Measurements from ENCODE around the gene SLC2A4. TPM values are rescaled to one million over a fixed set of nuclear protein-coding genes. Genes with fewer than 3 reads are reported as not detected.

SLC2A4 gene
- total and polyA plus RNA-seq, 2 of the 4 experiments (the other 2 are of a cell fraction), result 0.07 TPM; not detected in 1

GRCh38 chr17:7328009-7328408, 46.5 kb downstream of the SLC2A4 start:
- ChIA-PET POLR2A (ENCODE audit: unreplicated experiment) (no interaction called here), CTCF (interaction anchor here (0.6 kb wide), 1 partner anchor 345 kb away, joined by 3 read pairs; no protein-coding TSS in a partner anchor)
- peaks cover 7% of the 10 kb centered on the region for H4K20me1 ChIP-seq (ENCODE audit: insufficient read depth, low read length)
- DNase-seq (no peak), ATAC-seq (ENCODE audit: low read depth) (no peak)
- H3K27me3 ChIP-seq (ENCODE audit: control insufficient read depth, insufficient read depth, low read length), result no peaks in the 10 kb centered on the region
- intact Hi-C loops (cut with micrococcal nuclease), result loop anchor here (10.0 kb wide), 1 partner anchor 237 kb away; the partner anchor contains the start of gene SENP3
- peaks cover 6% of the 10 kb centered on the region; the same call in 1 of the 2 replicates for H3K9me1 ChIP-seq (ENCODE audit: insufficient read depth, low read length)
- TF ChIP-seq CTCF (conservative IDR thresholded peaks at IDR 0.05; ENCODE audit: low read depth, low read length) (no peak), NFE2L2 (IDR thresholded peaks at IDR 0.05; ENCODE audit: low read depth, low read length) (no peak), FOS (IDR thresholded peaks at IDR 0.05; ENCODE audit: low read depth, low read length) (no peak), RFX5 (IDR thresholded peaks at IDR 0.05; ENCODE audit: low read depth, low read length) (no peak), POLR2A (IDR thresholded peaks at IDR 0.05; ENCODE audit: low read depth, low read length) (no peak), RCOR1 (IDR thresholded peaks at IDR 0.05; ENCODE audit: insufficient replicate concordance, low read length) (no peak), MAFK (IDR thresholded peaks at IDR 0.05; ENCODE audit: low read depth, low read length) (no peak), RAD21 (IDR thresholded peaks at IDR 0.05; ENCODE audit: low read length) (no peak)
- peak overlapping the region; percentile 14; the same call in 1 of the 2 replicates for H3K4me2 ChIP-seq (ENCODE audit: low read depth, low read length)
- peak overlapping the region; percentile 21; the same call in 1 of the 2 replicates for H3K23ac ChIP-seq (ENCODE audit: low read depth, low read length)
- H2AK9ac ChIP-seq (replicated peaks; ENCODE audit: low read depth, low read length, poor library complexity), result no peak overlapping the region
- no peak overlapping the region for H3K14ac ChIP-seq (replicated peaks; ENCODE audit: low read depth, low read length)
- dilution Hi-C loops (cut with HindIII; ENCODE audit: low sequenced_read_pairs, unreplicated experiment), result no loop called here
- H4K8ac ChIP-seq (ENCODE audit: low read depth in 2 of 2, low read length in 2 of 2), result no peak overlapping the region
- H3K9ac ChIP-seq (ENCODE audit: low read depth, low read length), result no peak overlapping the region
- H4K91ac ChIP-seq (ENCODE audit: insufficient read depth, low read depth, low read length), result no peak overlapping the region
- no peak overlapping the region for H2BK120ac ChIP-seq (ENCODE audit: low read depth, low read length)
- no peak overlapping the region for H2BK15ac ChIP-seq (ENCODE audit: low read depth, low read length)
- H3K79me1 ChIP-seq (ENCODE audit: low read depth in 1 of 2, low read length in 2 of 2), result peaks cover 10 to 29% of the 10 kb centered on the region in 2 experiments; a peak in 3 of 4 replicates
- no peak overlapping the region for H2AFZ ChIP-seq (replicated peaks; ENCODE audit: low read length, poor library complexity)
- WGBS, 2 experiments (ENCODE audit: extremely low coverage in 2 of 2, insufficient read length in 1 of 2), result 100% methylated on average over 1 of the region's 1 CpG; no CpG with 5 or more reads in 1 of the 2 experiments
- H3K56ac ChIP-seq (ENCODE audit: extremely low read depth, insufficient read depth, low read length), result no peak overlapping the region
- no TSS peak for BruUV-seq (replicated peaks)
- H3K18ac ChIP-seq (ENCODE audit: low read depth, low read length), result no peak overlapping the region
- H3K4me1 ChIP-seq (ENCODE audit: control insufficient read depth, insufficient read depth, low read length), result peaks cover 5% of the 10 kb centered on the region; the same call in 1 of the 2 replicates
- no peak overlapping the region for H3K4me3 ChIP-seq (ENCODE audit: insufficient read depth, low read depth, low read length)
- in situ Hi-C loops (cut with MboI; ENCODE audit: low sequenced_read_pairs), result no loop called here
- H2BK20ac ChIP-seq (ENCODE audit: low read depth, low read length), result no peak overlapping the region
- H3K27ac ChIP-seq (ENCODE audit: insufficient read depth, low read length), result no peak overlapping the region
- H3K4ac ChIP-seq (ENCODE audit: low read depth, low read length), result no peak overlapping the region
- H2BK5ac ChIP-seq (ENCODE audit: low read depth, low read length, poor library complexity, severe bottlenecking), result no peak overlapping the region
- H4K5ac ChIP-seq (ENCODE audit: low read depth, low read length), result no peak overlapping the region
- H3K36me3 ChIP-seq (ENCODE audit: control insufficient read depth, insufficient read depth, low read length), result peaks cover 27% of the 10 kb centered on the region
- H3K9me3 ChIP-seq (ENCODE audit: control insufficient read depth, insufficient read depth, low read length), result no peaks in the 10 kb centered on the region
- no peak overlapping the region for H2AK5ac ChIP-seq (ENCODE audit: low read depth, low read length)

All from IMR-90 (cell line).